Ecto neural progenitor cell (in vitro differentiated cells): ENCODE measurements around the gene KCNAB1.
A peak's percentile ranks its signal among the peaks of the same experiment; 100 is the strongest.

ENCODE experiments used
- DNase-seq: peaks from one replicate; pipeline ENCODE4 v3.0.0-alpha.2; 2018; ENCODE audit warnings: low spot score

Gene KCNAB1

GRCh38 chr3:156412600-156412999 is 292.2 kb downstream of the KCNAB1 start:
- DNase-seq: no peak

GRCh38 chr3:156413293-156413892 is 293.0 kb downstream of the KCNAB1 start:
- no peak for DNase-seq

GRCh38 chr3:156416846-156417558 is 296.6 kb downstream of the KCNAB1 start:
- no peak for DNase-seq

- no peak for DNase-seq
Measured at GRCh38 chr3:156417559-156418132, 297.3 kb downstream of the KCNAB1 start.

GRCh38 chr3:156418428-156418827 is 298.1 kb downstream of the KCNAB1 start:
- DNase-seq: no peak

- no peak for DNase-seq
Measured at GRCh38 chr3:156421534-156421933, 301.2 kb downstream of the KCNAB1 start.

GRCh38 chr3:156424758-156425157 is 304.4 kb downstream of the KCNAB1 start:
- no peak for DNase-seq

GRCh38 chr3:156425651-156426050 is 305.3 kb downstream of the KCNAB1 start:
- no peak for DNase-seq

GRCh38 chr3:156429125-156429524 is 308.7 kb downstream of the KCNAB1 start:
- DNase-seq: no peak

GRCh38 chr3:156431334-156432124 is 311.2 kb downstream of the KCNAB1 start:
- DNase-seq: no peak

- no peak for DNase-seq
Measured at GRCh38 chr3:156432563-156432962, 312.2 kb downstream of the KCNAB1 start.

- DNase-seq: no peak
Measured at GRCh38 chr3:156433138-156433537, 312.8 kb downstream of the KCNAB1 start.

- no peak for DNase-seq
Measured at GRCh38 chr3:156433910-156434309, 313.5 kb downstream of the KCNAB1 start.

- DNase-seq: no peak
Measured at GRCh38 chr3:156434921-156435320, 314.5 kb downstream of the KCNAB1 start.

GRCh38 chr3:156443079-156443478 is 322.7 kb downstream of the KCNAB1 start:
- no peak for DNase-seq

- no peak for DNase-seq
Measured at GRCh38 chr3:156445117-156446090, 325.0 kb downstream of the KCNAB1 start.

- no peak for DNase-seq
Measured at GRCh38 chr3:156448300-156448699, 327.9 kb downstream of the KCNAB1 start.

- DNase-seq: no peak
Measured at GRCh38 chr3:156449710-156450574, 329.6 kb downstream of the KCNAB1 start.

GRCh38 chr3:156455839-156456238 is 335.5 kb downstream of the KCNAB1 start:
- peak; percentile 57 for DNase-seq

- DNase-seq: peak; percentile 65
Measured at GRCh38 chr3:156456771-156457224, 336.4 kb downstream of the KCNAB1 start.
